ENCODE measurements around the gene EFNB3. TPM values are rescaled to one million over a fixed set of nuclear protein-coding genes. Genes with fewer than 3 reads are reported as not detected.

The EFNB3 gene
- total RNA-seq, 1 experiment from 2014 or later = 10.0 TPM

- DNase-seq (ENCODE audit: low spot score) = no peak
- H3K36me3 ChIP-seq (ENCODE audit: insufficient read depth, low read length, poor library complexity, severe bottlenecking) = peaks cover 57% of the 10 kb centered on the region
These were observed 30.1 kb upstream of the EFNB3 start for GRCh38 chr17:7674934-7675333.

GRCh38 chr17:7676533-7676932 is 28.5 kb upstream of the EFNB3 start:
- H3K4me3 ChIP-seq (ENCODE audit: low read depth, low read length, poor library complexity, severe bottlenecking) = no peak overlapping the region
- no peaks in the 10 kb centered on the region for H3K27me3 ChIP-seq (replicated peaks; ENCODE audit: insufficient read depth, low read depth, low read length, poor library complexity)
- TF ChIP-seq EZH2 (IDR thresholded peaks at IDR 0.05; ENCODE audit: borderline replicate concordance, low read depth, low read length, poor library complexity, severe bottlenecking) (no peak), CTCF (conservative IDR thresholded peaks at IDR 0.05; ENCODE audit: low read depth, low read length) (no peak)
- BruUV-seq (replicated peaks) = no TSS peak
- POLR2A ChIA-PET (ENCODE audit: low non-redundant PET) = no interaction called here
- CTCF ChIA-PET = no interaction called here
- peaks cover 42% of the 10 kb centered on the region for H3K36me3 ChIP-seq (ENCODE audit: insufficient read depth, low read length, poor library complexity, severe bottlenecking)
- H3K9me3 ChIP-seq (ENCODE audit: low read depth, low read length, poor library complexity, severe bottlenecking) = peaks cover 5% of the 10 kb centered on the region
- intact Hi-C loops (cut with micrococcal nuclease; ENCODE audit: unreplicated experiment) = no loop called here
- H3K4me1 ChIP-seq (ENCODE audit: insufficient read depth, low read length, poor library complexity, severe bottlenecking) = no peaks in the 10 kb centered on the region
- no peak for DNase-seq (ENCODE audit: low spot score)
- no peak overlapping the region for H3K27ac ChIP-seq (ENCODE audit: low read depth, low read length, poor library complexity, severe bottlenecking)

More at GRCh38 chr17:7674934-7675333, 30.1 kb upstream of the EFNB3 start:
- intact Hi-C loops (cut with micrococcal nuclease; ENCODE audit: unreplicated experiment) = no loop called here
- H3K27ac ChIP-seq (ENCODE audit: low read depth, low read length, poor library complexity, severe bottlenecking) = no peak overlapping the region
- no peak for TF ChIP-seq EZH2 (IDR thresholded peaks at IDR 0.05; ENCODE audit: borderline replicate concordance, low read depth, low read length, poor library complexity, severe bottlenecking)
- TF ChIP-seq CTCF (conservative IDR thresholded peaks at IDR 0.05; ENCODE audit: low read depth, low read length) = no peak
- peaks cover 5% of the 10 kb centered on the region for H3K9me3 ChIP-seq (ENCODE audit: low read depth, low read length, poor library complexity, severe bottlenecking)
- no TSS peak for BruUV-seq (replicated peaks)
- no peaks in the 10 kb centered on the region for H3K4me1 ChIP-seq (ENCODE audit: insufficient read depth, low read length, poor library complexity, severe bottlenecking)
- no peaks in the 10 kb centered on the region for H3K27me3 ChIP-seq (replicated peaks; ENCODE audit: insufficient read depth, low read depth, low read length, poor library complexity)
- H3K4me3 ChIP-seq (ENCODE audit: low read depth, low read length, poor library complexity, severe bottlenecking) = no peak overlapping the region
- ChIA-PET CTCF (no interaction called here), POLR2A (ENCODE audit: low non-redundant PET) (no interaction called here)

- POLR2A ChIA-PET (ENCODE audit: low non-redundant PET) = no interaction called here
- Histone ChIP-seq H3K4me1 (ENCODE audit: insufficient read depth, low read length, poor library complexity, severe bottlenecking) (no peaks in the 10 kb centered on the region), H3K36me3 (ENCODE audit: insufficient read depth, low read length, poor library complexity, severe bottlenecking) (peaks cover 33% of the 10 kb centered on the region), H3K9me3 (ENCODE audit: low read depth, low read length, poor library complexity, severe bottlenecking) (peaks cover 5% of the 10 kb centered on the region), H3K27me3 (replicated peaks; ENCODE audit: insufficient read depth, low read depth, low read length, poor library complexity) (no peaks in the 10 kb centered on the region), H3K27ac (ENCODE audit: low read depth, low read length, poor library complexity, severe bottlenecking) (no peak overlapping the region), H3K4me3 (ENCODE audit: low read depth, low read length, poor library complexity, severe bottlenecking) (no peak overlapping the region)
- intact Hi-C loops (cut with micrococcal nuclease; ENCODE audit: unreplicated experiment) = no loop called here
- BruUV-seq (replicated peaks) = no TSS peak
- DNase-seq (ENCODE audit: low spot score) = no peak
- CTCF ChIA-PET = no interaction called here
- TF ChIP-seq EZH2 (IDR thresholded peaks at IDR 0.05; ENCODE audit: borderline replicate concordance, low read depth, low read length, poor library complexity, severe bottlenecking) (no peak), CTCF (conservative IDR thresholded peaks at IDR 0.05; ENCODE audit: low read depth, low read length) (no peak)
These were observed 27.5 kb upstream of the EFNB3 start for GRCh38 chr17:7677388-7678067.

Measured in A673 (cell line).